Testis (tissue), 2 donors: ENCODE measurements around the gene ELK3.

Experiments
- CTCF ChIP-seq, 3 experiments: fragments of 450-650 bp in 2 of 3; fragments of 200-600 bp in 1 of 3; sonication (generic) in 1 of 3; IDR thresholded peaks; one replicate each; pipeline ENCODE4 v1.5.1; 2016 to 2019; ENCODE audit warnings: antibody characterized with exemption in 3 of 3, mild to moderate bottlenecking in 2 of 3, moderate library complexity in 1 of 3
- POLR2A ChIP-seq: fragments of 450-650 bp; IDR thresholded peaks from one replicate; pipeline ENCODE4 v1.6.1; 2017; ENCODE audit warnings: antibody characterized with exemption, mild to moderate bottlenecking, moderate library complexity

GRCh38 chr12:96170328-96170727, 23.8 kb upstream of the ELK3 start:
- TF ChIP-seq POLR2A: no peak
- TF ChIP-seq CTCF (IDR thresholded peaks at IDR 0.05): no peak
